ENCODE results near the gene SREBF1. TPM values are rescaled to one million over a fixed set of nuclear protein-coding genes. Genes with fewer than 3 reads are reported as not detected.

Gene SREBF1
- total RNA-seq, 3 donors from 2014 or later (not counting 1 experiment from before 2014, with no cell fraction given) = 80.7 to 208 (median 119) TPM

DNA sequence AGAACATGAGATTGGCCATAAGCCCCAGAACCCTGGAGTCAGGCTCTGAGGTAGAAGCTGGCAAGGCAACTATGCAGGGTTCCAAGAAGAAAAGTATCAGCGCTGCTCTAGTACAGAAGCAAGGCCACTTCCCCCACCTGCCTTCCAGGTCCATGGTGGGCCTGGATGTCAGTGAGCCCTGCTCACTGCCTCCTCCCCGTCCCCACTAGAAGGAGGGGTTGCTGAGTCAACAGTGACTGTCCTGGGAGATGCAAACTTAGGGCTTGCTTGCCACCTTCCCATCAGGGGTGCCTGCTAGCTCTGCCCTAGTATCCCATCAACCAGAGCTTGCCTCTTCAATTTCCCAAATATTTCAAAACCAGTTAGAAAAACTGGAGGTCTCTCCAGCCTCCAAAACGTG lies 29.6 kb upstream of the SREBF1 start:
- Mint-ChIP-seq H3K4me3 (no peak overlapping the region), H3K36me3 (peaks cover 5% of the 10 kb centered on the region), H3K27me3 (ENCODE audit: low read depth in 2 of 2) (no peaks in the 10 kb centered on the region), H3K4me1 (peaks cover 0 to 6% of the 10 kb centered on the region in 2 donors), H3K9me3 (no peaks in the 10 kb centered on the region), H3K27ac (no peak overlapping the region)
- no peak for DNase-seq
- Histone ChIP-seq H3K4me3 (ENCODE audit: low read length) (no peak overlapping the region), H3K27ac (ENCODE audit: low read length) (no peak overlapping the region), H3K36me3 (ENCODE audit: control insufficient read depth, insufficient read depth, low read length) (peaks cover 20% of the 10 kb centered on the region), H3K4me1 (ENCODE audit: control insufficient read depth, insufficient read depth, low read length) (peaks cover 8% of the 10 kb centered on the region), H3K9me3 (ENCODE audit: control insufficient read depth, insufficient read depth, low read length) (no peaks in the 10 kb centered on the region), H3K27me3 (ENCODE audit: control insufficient read depth, insufficient read depth, low read length) (no peaks in the 10 kb centered on the region)
- WGBS (ENCODE audit: insufficient coverage) = 91% methylated on average over 3 of the region's 3 CpGs
- intact Hi-C loops (cut with micrococcal nuclease) = no loop called here
- ATAC-seq = no peak
- TF ChIP-seq, protein P1, sequence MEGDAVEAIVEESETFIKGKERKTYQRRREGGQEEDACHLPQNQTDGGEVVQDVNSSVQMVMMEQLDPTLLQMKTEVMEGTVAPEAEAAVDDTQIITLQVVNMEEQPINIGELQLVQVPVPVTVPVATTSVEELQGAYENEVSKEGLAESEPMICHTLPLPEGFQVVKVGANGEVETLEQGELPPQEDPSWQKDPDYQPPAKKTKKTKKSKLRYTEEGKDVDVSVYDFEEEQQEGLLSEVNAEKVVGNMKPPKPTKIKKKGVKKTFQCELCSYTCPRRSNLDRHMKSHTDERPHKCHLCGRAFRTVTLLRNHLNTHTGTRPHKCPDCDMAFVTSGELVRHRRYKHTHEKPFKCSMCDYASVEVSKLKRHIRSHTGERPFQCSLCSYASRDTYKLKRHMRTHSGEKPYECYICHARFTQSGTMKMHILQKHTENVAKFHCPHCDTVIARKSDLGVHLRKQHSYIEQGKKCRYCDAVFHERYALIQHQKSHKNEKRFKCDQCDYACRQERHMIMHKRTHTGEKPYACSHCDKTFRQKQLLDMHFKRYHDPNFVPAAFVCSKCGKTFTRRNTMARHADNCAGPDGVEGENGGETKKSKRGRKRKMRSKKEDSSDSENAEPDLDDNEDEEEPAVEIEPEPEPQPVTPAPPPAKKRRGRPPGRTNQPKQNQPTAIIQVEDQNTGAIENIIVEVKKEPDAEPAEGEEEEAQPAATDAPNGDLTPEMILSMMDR (IDR thresholded peaks at IDR 0.05) = no peak

DNA sequence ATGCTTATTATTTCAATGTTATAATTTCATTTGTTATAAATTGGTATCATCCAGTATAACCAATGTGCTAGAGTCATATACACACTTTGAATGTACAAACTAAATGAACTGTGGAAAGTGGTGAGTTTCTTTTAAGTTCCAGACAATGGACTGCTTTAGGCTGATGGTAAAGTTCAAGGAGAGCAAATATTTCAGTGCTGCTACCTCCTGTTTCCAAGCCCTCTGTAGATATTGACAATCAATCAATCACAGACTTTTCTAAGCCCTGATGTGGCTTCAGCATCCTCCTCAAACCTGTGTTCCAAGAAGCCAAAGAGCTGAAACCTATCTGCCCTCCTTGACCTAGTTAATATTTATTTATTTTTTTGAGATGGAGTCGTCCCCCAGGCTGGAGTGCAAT lies 28.2 kb upstream of the SREBF1 start:
- WGBS (ENCODE audit: insufficient coverage) = 94% methylated on average over 1 of the region's 1 CpG
- H3K27me3 ChIP-seq (ENCODE audit: control insufficient read depth, insufficient read depth, low read length) = no peaks in the 10 kb centered on the region
- DNase-seq = no peak
- TF ChIP-seq, protein P1 (IDR thresholded peaks at IDR 0.05) = no peak
- Mint-ChIP-seq H3K4me3 (no peak overlapping the region), H3K4me1 (peaks cover 0 to 6% of the 10 kb centered on the region in 2 donors), H3K27ac (no peak overlapping the region), H3K27me3 (ENCODE audit: low read depth in 2 of 2) (no peaks in the 10 kb centered on the region), H3K36me3 (peaks cover 5% of the 10 kb centered on the region), H3K9me3 (no peaks in the 10 kb centered on the region)
- H3K9me3 ChIP-seq (ENCODE audit: control insufficient read depth, insufficient read depth, low read length) = no peaks in the 10 kb centered on the region
- ATAC-seq = no peak
- no peak overlapping the region for H3K27ac ChIP-seq (ENCODE audit: low read length)
- H3K4me1 ChIP-seq (ENCODE audit: control insufficient read depth, insufficient read depth, low read length) = peaks cover 10% of the 10 kb centered on the region
- H3K36me3 ChIP-seq (ENCODE audit: control insufficient read depth, insufficient read depth, low read length) = peaks cover 23% of the 10 kb centered on the region
- no peak overlapping the region for H3K4me3 ChIP-seq (ENCODE audit: low read length)
- intact Hi-C loops (cut with micrococcal nuclease) = no loop called here

DNA sequence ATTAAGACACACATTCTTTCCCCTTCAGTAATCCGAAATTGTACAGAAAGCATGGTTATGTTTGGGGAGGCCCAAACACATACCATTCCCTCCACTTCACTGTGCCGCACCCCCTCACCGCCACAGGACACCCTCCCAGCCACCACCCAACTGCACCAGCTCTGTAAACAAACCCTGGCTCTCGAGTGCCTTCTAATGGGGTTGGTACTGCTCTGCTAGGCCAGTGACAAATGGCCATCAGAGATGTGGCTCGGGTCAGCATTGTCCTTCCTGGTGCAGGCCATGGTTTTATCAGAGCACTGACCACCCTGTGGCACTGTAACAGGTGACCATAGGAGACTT lies 24.0 kb upstream of the SREBF1 start:
- Mint-ChIP-seq H3K27me3 (ENCODE audit: low read depth in 2 of 2) (no peaks in the 10 kb centered on the region), H3K4me1 (peaks cover 0 to 6% of the 10 kb centered on the region in 2 donors), H3K4me3 (no peak overlapping the region), H3K36me3 (no peaks in the 10 kb centered on the region), H3K9me3 (no peaks in the 10 kb centered on the region), H3K27ac (no peak overlapping the region)
- DNase-seq (no peak), ATAC-seq (no peak)
- peaks cover 15% of the 10 kb centered on the region for H3K4me1 ChIP-seq (ENCODE audit: control insufficient read depth, insufficient read depth, low read length)
- no peak overlapping the region for H3K27ac ChIP-seq (ENCODE audit: low read length)
- WGBS (ENCODE audit: insufficient coverage) = 88% methylated on average over 5 of the region's 5 CpGs
- H3K27me3 ChIP-seq (ENCODE audit: control insufficient read depth, insufficient read depth, low read length) = no peaks in the 10 kb centered on the region
- intact Hi-C loops (cut with micrococcal nuclease) = loop anchor here (1.0 kb wide), 2 partner anchors 48 to 179 kb away; partner anchors contain the start of gene RAI1
- TF ChIP-seq, protein P1 (IDR thresholded peaks at IDR 0.05) = no peak
- no peaks in the 10 kb centered on the region for H3K9me3 ChIP-seq (ENCODE audit: control insufficient read depth, insufficient read depth, low read length)
- peaks cover 3% of the 10 kb centered on the region for H3K36me3 ChIP-seq (ENCODE audit: control insufficient read depth, insufficient read depth, low read length)
- no peak overlapping the region for H3K4me3 ChIP-seq (ENCODE audit: low read length)

All from natural killer cell (primary cell).